Measurements from ENCODE around the gene PLD1. TPM values are rescaled to one million over a fixed set of nuclear protein-coding genes. Genes with fewer than 3 reads are reported as not detected.

PLD1 gene
- total RNA-seq, 2 donors from 2014 or later, result 51.3 to 95.2 TPM

- H3K4me1 ChIP-seq (ENCODE audit: control insufficient read depth in 1 of 2, low read depth in 2 of 2), result peaks cover 12 to 52% of the 10 kb centered on the region in 2 donors
- H3K27ac ChIP-seq, result no peak overlapping the region
- H3K4me3 ChIP-seq, result no peak overlapping the region
- DNase-seq (ENCODE audit: low spot score) (no peak), ATAC-seq (ENCODE audit: insufficient number of reproducible peaks, low FRiP score, low read depth) (no peak)
- TF ChIP-seq CTCF (IDR thresholded peaks at IDR 0.05), result no peak
- H3K27me3 ChIP-seq (replicated peaks; ENCODE audit: insufficient read depth), result no peaks in the 10 kb centered on the region
- no peaks in the 10 kb centered on the region for H3K9me3 ChIP-seq
- H3K36me3 ChIP-seq, result no peaks in the 10 kb centered on the region
Observed at GRCh38 chr3:171763392-171763791, 46.9 kb downstream of the PLD1 start.

- no peak for ATAC-seq (ENCODE audit: insufficient number of reproducible peaks, low FRiP score, low read depth)
- H3K9me3 ChIP-seq, result no peaks in the 10 kb centered on the region
- no peaks in the 10 kb centered on the region for H3K36me3 ChIP-seq
- H3K4me1 ChIP-seq (ENCODE audit: control insufficient read depth in 1 of 2, low read depth in 2 of 2), result peaks cover 5 to 46% of the 10 kb centered on the region in 2 donors
- no peak for DNase-seq (ENCODE audit: low spot score)
- H3K27me3 ChIP-seq (replicated peaks; ENCODE audit: insufficient read depth), result no peaks in the 10 kb centered on the region
- no peak overlapping the region for H3K27ac ChIP-seq
- no peak for TF ChIP-seq CTCF (IDR thresholded peaks at IDR 0.05)
- no peak overlapping the region for H3K4me3 ChIP-seq
Observed at GRCh38 chr3:171760477-171760876, 49.8 kb downstream of the PLD1 start.

GRCh38 chr3:171758109-171758508, 52.2 kb downstream of the PLD1 start:
- no peak for DNase-seq (ENCODE audit: low spot score)
- Histone ChIP-seq H3K4me3 (no peak overlapping the region), H3K36me3 (no peaks in the 10 kb centered on the region), H3K27ac (no peak overlapping the region), H3K27me3 (replicated peaks; ENCODE audit: insufficient read depth) (no peaks in the 10 kb centered on the region), H3K9me3 (no peaks in the 10 kb centered on the region), H3K4me1 (ENCODE audit: control insufficient read depth in 1 of 2, low read depth in 2 of 2) (peaks cover 2 to 46% of the 10 kb centered on the region in 2 donors)
- TF ChIP-seq CTCF (IDR thresholded peaks at IDR 0.05), result no peak
- no peak for ATAC-seq (ENCODE audit: insufficient number of reproducible peaks, low FRiP score, low read depth)

GRCh38 chr3:171757361-171758034, 52.8 kb downstream of the PLD1 start:
- no peaks in the 10 kb centered on the region for H3K36me3 ChIP-seq
- H3K4me1 ChIP-seq (ENCODE audit: control insufficient read depth in 1 of 2, low read depth in 2 of 2), result peaks cover 2 to 46% of the 10 kb centered on the region in 2 donors

GRCh38 chr3:171755656-171756055, 54.6 kb downstream of the PLD1 start:
- no peak overlapping the region for H3K27ac ChIP-seq
- no peak for ATAC-seq (ENCODE audit: insufficient number of reproducible peaks, low FRiP score, low read depth)
- DNase-seq (ENCODE audit: low spot score), result no peak
- no peak overlapping the region for H3K4me3 ChIP-seq
- no peaks in the 10 kb centered on the region for H3K9me3 ChIP-seq
- H3K27me3 ChIP-seq (replicated peaks; ENCODE audit: insufficient read depth), result no peaks in the 10 kb centered on the region
- no peaks in the 10 kb centered on the region for H3K36me3 ChIP-seq
- no peak for TF ChIP-seq CTCF (IDR thresholded peaks at IDR 0.05)
- peaks cover 2 to 42% of the 10 kb centered on the region in 2 donors for H3K4me1 ChIP-seq (ENCODE audit: control insufficient read depth in 1 of 2, low read depth in 2 of 2)

More at GRCh38 chr3:171757361-171758034, 52.8 kb downstream of the PLD1 start:
- Histone ChIP-seq H3K4me3 (peak overlapping the region; percentile 11), H3K27ac (no peak overlapping the region), H3K27me3 (replicated peaks; ENCODE audit: insufficient read depth) (no peaks in the 10 kb centered on the region), H3K9me3 (no peaks in the 10 kb centered on the region)
- ATAC-seq (ENCODE audit: insufficient number of reproducible peaks, low FRiP score, low read depth) (no peak), DNase-seq (ENCODE audit: low spot score) (no peak)
- no peak for TF ChIP-seq CTCF (IDR thresholded peaks at IDR 0.05)

All from thoracic aorta (tissue), 2 donors.